Ureter (tissue), 1 donor: ENCODE measurements around the gene RUFY4. TPM values are rescaled to one million over a fixed set of nuclear protein-coding genes. Genes with fewer than 3 reads are reported as not detected.

ENCODE experiments used
- total RNA-seq: library from RNA; stranded (reverse); gene quantifications from one replicate; pipeline ENCODE4 v1.2.4, GENCODE V29; 2023
- donor health status: DM: yes; HTN: yes; CAD: no.

Gene RUFY4
- total RNA-seq, 1 donor from 2014 or later, result 5.6 TPM

Other genes starting within 250 kb of the RUFY4 start
- gene TNS1, start 66.3 kb upstream of the RUFY4 start, total RNA-seq, result 581 TPM
- 7.7 TPM for gene CXCR2, start 56.8 kb downstream of the RUFY4 start, total RNA-seq
- gene CXCR1, start 97.7 kb downstream of the RUFY4 start, total RNA-seq, result not detected
- 520 TPM for gene ARPC2, start 147.9 kb downstream of the RUFY4 start, total RNA-seq
- 1.5 TPM for gene GPBAR1, start 191.8 kb downstream of the RUFY4 start, total RNA-seq
- gene AAMP, start 200.9 kb downstream of the RUFY4 start, total RNA-seq, result 82.0 TPM
- 66.2 TPM for gene PNKD, start 201.3 kb downstream of the RUFY4 start, total RNA-seq
- 256 TPM for gene TMBIM1, start 223.2 kb downstream of the RUFY4 start, total RNA-seq